ENCODE data around the gene LBX1.

DNA sequence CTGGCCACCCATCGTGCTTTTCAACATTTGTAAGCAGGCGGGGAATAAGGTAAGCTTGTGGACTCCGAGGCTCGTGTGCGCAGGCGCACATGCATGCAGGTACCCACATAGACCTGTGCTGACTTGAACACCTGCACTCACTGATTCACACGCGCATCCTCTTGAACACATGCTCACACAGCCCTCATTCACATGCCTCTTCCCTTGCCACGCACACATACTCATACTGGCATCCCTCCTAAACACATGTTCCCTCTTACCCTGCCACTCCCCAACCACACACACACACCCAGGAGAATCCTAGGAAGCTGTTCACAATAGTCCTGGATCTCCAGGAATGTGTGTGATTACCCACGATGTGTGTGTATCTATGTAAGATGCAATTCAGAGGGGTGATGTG, 44.1 kb upstream of the LBX1 start:
- TF ChIP-seq POLR2A (IDR thresholded peaks at IDR 0.05; ENCODE audit: low read length): no peak
- no peak for TF ChIP-seq GATA1 (IDR thresholded peaks at IDR 0.05; ENCODE audit: low read depth, low read length)

Measured in erythroblast (primary cell).